Left lung (tissue), 10 donors: ENCODE measurements around the gene S100A2. TPM values are rescaled to one million over a fixed set of nuclear protein-coding genes. Genes with fewer than 3 reads are reported as not detected.

Source experiments
- ATAC-seq: fragments of 200-7000 bp; cut with Tn5 transposase; one replicate; pipeline ENCODE4 v1.9.1; 2020; ENCODE audit warnings: moderate library complexity
- DNase-seq, 4 donors: peaks; one replicate each; pipeline ENCODE4 v3.0.0-alpha.2; 2013 to 2020
- H3K27ac ChIP-seq, 2 donors: fragments of 200-600 bp; sonication (generic) in 1 of 2; one replicate each; pipeline versions ENCODE4 v1.5.0 to v1.8.0; 2020 to 2021
- H3K27me3 ChIP-seq, 2 donors: fragments of 200-600 bp; sonication (generic) in 1 of 2; one replicate each; pipeline versions ENCODE4 v1.5.0 to v1.8.0; 2020 to 2021
- H3K36me3 ChIP-seq, 2 donors: fragments of 200-600 bp; sonication (generic) in 1 of 2; one replicate each; pipeline versions ENCODE4 v1.5.0 to v1.8.0; 2020 to 2021
- H3K4me1 ChIP-seq, 2 donors: fragments of 200-600 bp; one replicate each; pipeline ENCODE4 v1.8.0; 2021
- H3K4me3 ChIP-seq, 2 donors: fragments of 200-600 bp; sonication (generic) in 1 of 2; one replicate each; pipeline versions ENCODE4 v1.5.0 to v1.8.0; 2020 to 2021; ENCODE audit warnings: mild to moderate bottlenecking in 1 of 2
- H3K9me3 ChIP-seq, 2 donors: fragments of 200-600 bp; sonication (generic) in 1 of 2; one replicate each; pipeline versions ENCODE4 v1.5.0 to v1.8.0; 2020 to 2021
- intact Hi-C, 2 donors: fragments of 100-400 bp; cut with DNase I; formaldehyde crosslinking; loops; one replicate each; pipeline versions ENCODE4 v1.11.2 to v1.14.2; 2022
- polyA plus RNA-seq, 6 donors: library from polyadenylated mRNA; unstranded; fragments of 120-200 nt; gene quantifications; one replicate each; pipeline ENCODE4 v1.2.1, GENCODE V29; 2013; ENCODE audit not compliant: insufficient read length in 6 of 6
- total RNA-seq, 2 donors: library from RNA; stranded (reverse); fragmentation: NEBNext Ultra II Directional; extraction: Animal tissue kit (Norgen Biotek cat#: 25700); gene quantifications; one replicate each; pipeline ENCODE4 v1.2.1, GENCODE V29; 2021
- TF ChIP-seq, protein P1 (sequence below), 2 donors: fragments of 200-600 bp; sonication (generic) in 1 of 2; IDR thresholded peaks; one replicate each; pipeline versions ENCODE4 v1.5.0 to v1.8.0; 2021; ENCODE audit warnings: antibody characterized with exemption in 2 of 2
- donor health status: DM: no; HTN: yes; CAD: no.
- donor health status: DM: no; HTN: no; CAD: no.

S100A2 gene
- total and polyA plus RNA-seq, 8 donors = 0.51 to 25.9 (median 1.0) TPM

DNA sequence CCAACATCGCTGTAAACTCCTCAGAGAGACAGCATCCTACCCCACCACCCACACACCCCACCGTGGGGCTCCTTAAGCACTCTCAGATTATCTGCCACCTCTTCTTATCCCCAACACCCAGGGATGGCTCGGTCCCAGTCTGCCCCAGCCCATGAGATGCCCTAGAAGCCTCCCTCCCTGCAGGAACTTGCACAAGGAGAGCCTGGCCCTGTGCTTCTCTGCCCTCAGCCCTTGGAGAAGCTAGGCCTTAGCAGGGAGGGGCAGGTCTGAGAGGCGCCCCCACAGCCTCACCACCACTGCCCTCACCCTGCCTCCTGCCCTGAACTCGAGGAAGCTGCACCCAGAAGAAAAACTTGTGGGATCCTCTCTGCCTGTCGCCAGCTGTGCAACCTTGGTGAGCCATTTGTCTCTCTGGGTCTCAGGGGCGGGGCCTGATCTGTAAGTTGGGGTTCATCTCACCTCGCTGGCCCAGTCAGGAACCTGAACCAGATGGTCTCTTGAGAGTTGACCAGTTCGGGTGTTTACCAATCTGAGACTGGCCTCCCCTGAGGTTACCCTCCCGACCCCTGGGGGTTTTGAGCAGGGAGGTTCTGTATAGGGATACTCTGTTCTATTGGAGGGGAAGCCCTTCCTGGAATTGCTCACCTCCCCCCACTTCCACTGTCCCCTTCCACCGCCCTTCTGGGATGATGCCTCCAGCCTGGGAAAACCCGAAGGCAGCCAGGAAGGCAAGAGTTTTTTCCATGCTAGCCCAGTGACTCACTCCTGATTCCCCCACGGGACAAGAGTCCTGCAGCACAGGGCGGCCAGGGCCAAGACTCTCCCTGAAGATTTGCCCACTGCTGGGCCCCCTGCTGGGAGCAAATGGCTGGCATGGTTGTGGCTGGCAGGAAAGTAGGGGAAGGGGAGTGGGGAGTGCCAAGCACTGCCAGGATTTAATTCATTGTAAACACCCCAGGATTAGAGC is 16.6 kb downstream of the S100A2 start, which contains the start of gene S100A3:
TSS of gene S100A3 (minus strand) at position 537 of the 967 bp plus-strand sequence. CDS start 773 bp downstream, outside the sequence.
- Histone ChIP-seq H3K27me3 (no peaks in the 10 kb centered on the region), H3K36me3 (peaks cover 0 to 8% of the 10 kb centered on the region in 2 donors), H3K9me3 (no peaks in the 10 kb centered on the region), H3K27ac (peak within 1 kb of the TSS; percentile 53 to 73), H3K4me1 (peaks cover 23 to 86% of the 10 kb centered on the region in 2 donors), H3K4me3 (no peak within 1 kb of the TSS)
- TF ChIP-seq, protein P1, sequence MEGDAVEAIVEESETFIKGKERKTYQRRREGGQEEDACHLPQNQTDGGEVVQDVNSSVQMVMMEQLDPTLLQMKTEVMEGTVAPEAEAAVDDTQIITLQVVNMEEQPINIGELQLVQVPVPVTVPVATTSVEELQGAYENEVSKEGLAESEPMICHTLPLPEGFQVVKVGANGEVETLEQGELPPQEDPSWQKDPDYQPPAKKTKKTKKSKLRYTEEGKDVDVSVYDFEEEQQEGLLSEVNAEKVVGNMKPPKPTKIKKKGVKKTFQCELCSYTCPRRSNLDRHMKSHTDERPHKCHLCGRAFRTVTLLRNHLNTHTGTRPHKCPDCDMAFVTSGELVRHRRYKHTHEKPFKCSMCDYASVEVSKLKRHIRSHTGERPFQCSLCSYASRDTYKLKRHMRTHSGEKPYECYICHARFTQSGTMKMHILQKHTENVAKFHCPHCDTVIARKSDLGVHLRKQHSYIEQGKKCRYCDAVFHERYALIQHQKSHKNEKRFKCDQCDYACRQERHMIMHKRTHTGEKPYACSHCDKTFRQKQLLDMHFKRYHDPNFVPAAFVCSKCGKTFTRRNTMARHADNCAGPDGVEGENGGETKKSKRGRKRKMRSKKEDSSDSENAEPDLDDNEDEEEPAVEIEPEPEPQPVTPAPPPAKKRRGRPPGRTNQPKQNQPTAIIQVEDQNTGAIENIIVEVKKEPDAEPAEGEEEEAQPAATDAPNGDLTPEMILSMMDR (IDR thresholded peaks at IDR 0.05) = no peak
- DNase-seq (peak in 1 of 4 donors; percentile 68), ATAC-seq (peak; percentile 29)
- intact Hi-C loops = no loop called here

GRCh38 chr1:153547560-153548551 is 17.8 kb downstream of the S100A2 start:
- intact Hi-C loops = no loop called here
- peak in 1 of 4 donors; percentile 19 for DNase-seq
- Histone ChIP-seq H3K4me3 (no peak overlapping the region), H3K27ac (peak overlapping the region in 1 of 2 donors; percentile 73), H3K4me1 (peaks cover 28 to 90% of the 10 kb centered on the region in 2 donors), H3K36me3 (peaks cover 0 to 20% of the 10 kb centered on the region in 2 donors), H3K27me3 (no peaks in the 10 kb centered on the region), H3K9me3 (no peaks in the 10 kb centered on the region)
- TF ChIP-seq, protein P1 (IDR thresholded peaks at IDR 0.05) = no peak
- ATAC-seq = no peak

DNA sequence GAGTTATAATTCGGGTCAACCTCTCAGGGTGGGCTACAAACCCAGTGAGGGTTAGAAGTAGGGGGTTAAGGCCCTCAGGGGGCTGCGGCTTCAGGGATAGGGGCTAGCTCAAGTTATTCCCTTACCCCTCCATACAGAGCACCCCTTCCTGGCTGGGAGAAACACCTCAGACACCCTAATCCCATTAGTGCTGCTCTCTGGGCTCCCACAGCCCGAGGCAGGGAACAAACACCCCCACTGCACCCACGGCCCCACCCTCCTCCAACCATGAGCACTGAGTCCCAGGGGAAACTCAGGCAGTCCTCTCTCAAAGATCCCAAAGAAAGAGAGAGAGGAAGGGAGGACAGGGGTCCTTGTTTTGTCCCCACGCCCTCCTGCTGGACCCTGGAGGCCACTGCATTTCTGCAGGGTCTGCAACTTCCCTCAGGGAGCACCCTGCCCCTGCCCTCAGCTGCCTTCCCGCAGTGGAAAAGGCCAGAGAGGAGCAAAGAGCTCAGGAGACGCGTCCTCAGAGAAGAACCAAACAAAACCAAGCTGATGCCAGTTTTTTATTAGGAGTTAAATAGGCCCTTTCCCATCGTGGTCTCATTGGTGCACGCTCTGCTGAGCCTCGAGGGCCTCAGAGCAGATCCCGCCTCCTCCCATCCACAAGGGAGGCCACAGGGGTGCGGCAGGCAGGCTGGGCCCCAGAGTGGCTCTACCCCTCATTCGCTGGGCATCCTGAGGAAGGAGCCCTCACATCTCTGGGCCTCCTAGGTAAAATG is 18.7 kb downstream of the S100A2 start:
- Histone ChIP-seq H3K4me1 (peaks cover 28 to 99% of the 10 kb centered on the region in 2 donors), H3K9me3 (no peaks in the 10 kb centered on the region), H3K27ac (peak overlapping the region in 1 of 2 donors; percentile 95), H3K36me3 (peaks cover 0 to 23% of the 10 kb centered on the region in 2 donors), H3K4me3 (peak overlapping the region in 1 of 2 donors; percentile 66), H3K27me3 (no peaks in the 10 kb centered on the region)
- intact Hi-C loops = no loop called here
- TF ChIP-seq, protein P1 (IDR thresholded peaks at IDR 0.05) = no peak
- ATAC-seq = no peak
- no peak for DNase-seq

- TF ChIP-seq, protein P1 (IDR thresholded peaks at IDR 0.05) = no peak
- Histone ChIP-seq H3K4me1 (peaks cover 28 to 100% of the 10 kb centered on the region in 2 donors), H3K27me3 (no peaks in the 10 kb centered on the region), H3K9me3 (no peaks in the 10 kb centered on the region), H3K27ac (peak overlapping the region; percentile 88 to 95), H3K4me3 (peak overlapping the region in 1 of 2 donors; percentile 66), H3K36me3 (peaks cover 0 to 23% of the 10 kb centered on the region in 2 donors)
- no peak for DNase-seq
- intact Hi-C loops = no loop called here
- ATAC-seq = no peak
These were observed 19.3 kb downstream of the S100A2 start for GRCh38 chr1:153546371-153546770.
